GM12891 (cell line): Measurements from ENCODE around the gene CTCF.

Experiments used
- DNase-seq: peaks from one replicate; pipeline ENCODE4 v3.0.0; 2011; ENCODE audit warnings: low spot score; ENCODE audit not compliant: insufficient read length
- FAIRE-seq: peaks from 2 replicates; lab custom pipeline; 2011; peaks lifted over from hg19 to GRCh38; lab: Jason Lieb, UNC
- PAX5 ChIP-seq: IDR thresholded peaks from 2 replicates; pipeline ENCODE4 v1.6.1; 2011; ENCODE audit warnings: low read length, moderate library complexity, mild to moderate bottlenecking; ENCODE audit not compliant: insufficient read depth, severe bottlenecking
- POLR2A ChIP-seq: IDR thresholded peaks from 2 replicates; pipeline ENCODE4 v1.6.1; 2011; ENCODE audit warnings: low read depth, low read length, control low read depth
- POLR2AphosphoS5 ChIP-seq: IDR thresholded peaks from 2 replicates; pipeline ENCODE4 v1.6.1; 2011; ENCODE audit warnings: low read depth, low read length, control low read depth
- POU2F2 ChIP-seq: IDR thresholded peaks from 2 replicates; pipeline ENCODE4 v1.6.1; 2011; ENCODE audit warnings: low read depth, mild to moderate bottlenecking, control low read depth, low read length, moderate library complexity
- SPI1 ChIP-seq: IDR thresholded peaks from 2 replicates; pipeline ENCODE4 v1.6.1; 2011; ENCODE audit warnings: low read depth, low read length, control low read depth
- TAF1 ChIP-seq: IDR thresholded peaks from 2 replicates; pipeline ENCODE4 v1.6.1; 2011; ENCODE audit warnings: low read depth, low read length, control low read depth

The CTCF gene

GRCh38 chr16:67632415-67633172 lies 70.3 kb downstream of the CTCF start:
- no peak for TF ChIP-seq TAF1
- no peak for TF ChIP-seq PAX5
- no peak for TF ChIP-seq POU2F2
- no peak for TF ChIP-seq SPI1
- TF ChIP-seq POLR2A = no peak
- TF ChIP-seq POLR2AphosphoS5 = no peak
- DNase-seq = no peak
- FAIRE-seq = no peak

- TF ChIP-seq POLR2AphosphoS5 (no peak), POLR2A (no peak), SPI1 (no peak), PAX5 (no peak), POU2F2 (no peak), TAF1 (no peak)
- FAIRE-seq (no peak), DNase-seq (no peak)
Observed at GRCh38 chr16:67636713-67637112, 74.4 kb downstream of the CTCF start.

- FAIRE-seq (no peak), DNase-seq (no peak)
- TF ChIP-seq PAX5 (no peak), POLR2AphosphoS5 (no peak), TAF1 (no peak), POLR2A (no peak), SPI1 (no peak), POU2F2 (no peak)
Observed at GRCh38 chr16:67637625-67638024, 75.3 kb downstream of the CTCF start.

- FAIRE-seq (no peak), DNase-seq (no peak)
- TF ChIP-seq TAF1 (no peak), POLR2AphosphoS5 (no peak), PAX5 (no peak), SPI1 (no peak), POLR2A (no peak), POU2F2 (no peak)
Observed at GRCh38 chr16:67641779-67642708, 79.7 kb downstream of the CTCF start.

- FAIRE-seq (no peak), DNase-seq (no peak)
- TF ChIP-seq POLR2A = no peak
Observed at GRCh38 chr16:67644038-67644437, 81.7 kb downstream of the CTCF start.

- FAIRE-seq (no peak), DNase-seq (no peak)
- no peak for TF ChIP-seq POU2F2
- TF ChIP-seq TAF1 = no peak
- no peak for TF ChIP-seq POLR2AphosphoS5
- TF ChIP-seq POLR2A = no peak
- no peak for TF ChIP-seq SPI1
- no peak for TF ChIP-seq PAX5
Observed at GRCh38 chr16:67645397-67646121, 83.2 kb downstream of the CTCF start.

- TF ChIP-seq TAF1 (no peak), POLR2A (no peak), POU2F2 (no peak), SPI1 (no peak), POLR2AphosphoS5 (no peak), PAX5 (no peak)
- FAIRE-seq (no peak), DNase-seq (no peak)
Observed at GRCh38 chr16:67647111-67647651, 84.9 kb downstream of the CTCF start.

GRCh38 chr16:67647681-67648080 lies 85.4 kb downstream of the CTCF start:
- no peak for DNase-seq
- FAIRE-seq = no peak
- TF ChIP-seq TAF1 = no peak

- FAIRE-seq (no peak), DNase-seq (no peak)
- TF ChIP-seq POLR2A = no peak
- TF ChIP-seq POU2F2 = no peak
- TF ChIP-seq SPI1 = no peak
- no peak for TF ChIP-seq TAF1
- no peak for TF ChIP-seq PAX5
- no peak for TF ChIP-seq POLR2AphosphoS5
Observed at GRCh38 chr16:67648088-67648763, 85.9 kb downstream of the CTCF start.
